Measurements from ENCODE around the gene NPLOC4. TPM values are rescaled to one million over a fixed set of nuclear protein-coding genes. Genes with fewer than 3 reads are reported as not detected.

NPLOC4 gene
- total and polyA plus RNA-seq, 2 of the 13 experiments (the other 11 are each of a cell fraction or from before 2014, with no cell fraction given) = 57.0 to 97.0 TPM

DNA sequence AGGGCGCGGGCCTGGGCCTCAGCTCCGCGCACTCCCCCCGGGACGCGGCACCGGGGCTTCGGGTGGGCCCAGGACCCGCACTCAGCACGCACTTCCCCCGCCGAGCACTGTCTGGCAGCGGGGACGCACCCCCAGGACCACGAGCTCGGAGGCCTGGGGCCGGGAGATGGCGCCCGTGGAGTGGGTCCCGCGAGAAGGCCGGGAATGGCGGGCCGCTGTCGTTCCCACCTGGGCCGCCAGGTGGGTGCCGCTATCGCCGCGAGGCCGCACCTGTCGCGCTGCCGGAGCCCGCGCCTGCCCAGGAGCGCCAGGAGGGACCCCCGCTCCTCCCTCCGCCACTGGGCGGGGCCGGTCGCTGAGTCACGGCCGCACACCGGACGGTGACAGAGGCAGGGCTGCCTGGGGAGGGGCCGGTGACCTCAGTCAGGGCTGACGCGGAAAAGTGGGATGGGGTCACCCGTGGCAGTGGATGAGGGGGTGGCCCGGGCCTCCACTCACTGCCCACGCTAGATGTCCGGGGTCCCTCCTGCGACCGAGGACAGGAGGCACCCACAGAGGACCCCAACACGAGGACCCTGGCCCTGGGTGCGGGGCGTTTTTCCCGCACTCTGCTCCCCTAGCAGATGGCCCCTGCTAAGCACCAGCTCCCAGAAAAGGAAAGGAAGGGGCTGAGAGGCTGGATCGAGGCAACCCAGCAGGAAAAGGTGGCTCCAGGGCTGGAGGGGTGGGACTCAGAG, 117.5 kb downstream of the NPLOC4 start (continued):
- TF ChIP-seq, protein P1, sequence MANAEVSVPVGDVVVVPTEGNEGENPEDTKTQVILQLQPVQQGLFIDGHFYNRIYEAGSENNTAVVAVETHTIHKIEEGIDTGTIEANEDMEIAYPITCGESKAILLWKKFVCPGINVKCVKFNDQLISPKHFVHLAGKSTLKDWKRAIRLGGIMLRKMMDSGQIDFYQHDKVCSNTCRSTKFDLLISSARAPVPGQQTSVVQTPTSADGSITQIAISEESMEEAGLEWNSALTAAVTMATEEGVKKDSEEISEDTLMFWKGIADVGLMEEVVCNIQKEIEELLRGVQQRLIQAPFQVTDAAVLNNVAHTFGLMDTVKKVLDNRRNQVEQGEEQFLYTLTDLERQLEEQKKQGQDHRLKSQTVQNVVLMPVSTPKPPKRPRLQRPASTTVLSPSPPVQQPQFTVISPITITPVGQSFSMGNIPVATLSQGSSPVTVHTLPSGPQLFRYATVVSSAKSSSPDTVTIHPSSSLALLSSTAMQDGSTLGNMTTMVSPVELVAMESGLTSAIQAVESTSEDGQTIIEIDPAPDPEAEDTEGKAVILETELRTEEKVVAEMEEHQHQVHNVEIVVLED (CRISPR knock-in tag; IDR thresholded peaks at IDR 0.05; ENCODE audit: borderline replicate concordance) = no peak
- TF ChIP-seq AGO2 (optimal IDR thresholded peaks at IDR 0.05; ENCODE audit: low read depth, low read length) = peak; percentile 54
- TF ChIP-seq SP1 (IDR thresholded peaks at IDR 0.05) = no peak
- TF ChIP-seq SP1 (CRISPR knock-in tag; IDR thresholded peaks at IDR 0.05) = peak; percentile 39; the same call in 1 of the 2 replicates
- TF ChIP-seq, protein P2, sequence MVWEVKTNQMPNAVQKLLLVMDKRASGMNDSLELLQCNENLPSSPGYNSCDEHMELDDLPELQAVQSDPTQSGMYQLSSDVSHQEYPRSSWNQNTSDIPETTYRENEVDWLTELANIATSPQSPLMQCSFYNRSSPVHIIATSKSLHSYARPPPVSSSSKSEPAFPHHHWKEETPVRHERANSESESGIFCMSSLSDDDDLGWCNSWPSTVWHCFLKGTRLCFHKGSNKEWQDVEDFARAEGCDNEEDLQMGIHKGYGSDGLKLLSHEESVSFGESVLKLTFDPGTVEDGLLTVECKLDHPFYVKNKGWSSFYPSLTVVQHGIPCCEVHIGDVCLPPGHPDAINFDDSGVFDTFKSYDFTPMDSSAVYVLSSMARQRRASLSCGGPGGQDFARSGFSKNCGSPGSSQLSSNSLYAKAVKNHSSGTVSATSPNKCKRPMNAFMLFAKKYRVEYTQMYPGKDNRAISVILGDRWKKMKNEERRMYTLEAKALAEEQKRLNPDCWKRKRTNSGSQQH (CRISPR knock-in tag; IDR thresholded peaks at IDR 0.05; ENCODE audit: low read depth) = 0 out of 2 replicates have a peak, but pooled peaks have one; percentile 10
- peak; percentile 47; the same call in 1 of the 2 replicates for TF ChIP-seq KDM3A (CRISPR knock-in tag; IDR thresholded peaks at IDR 0.05; ENCODE audit: low read depth)
- TF ChIP-seq CENPX (CRISPR knock-in tag; IDR thresholded peaks at IDR 0.05) = no peak
- TF ChIP-seq, protein P3, sequence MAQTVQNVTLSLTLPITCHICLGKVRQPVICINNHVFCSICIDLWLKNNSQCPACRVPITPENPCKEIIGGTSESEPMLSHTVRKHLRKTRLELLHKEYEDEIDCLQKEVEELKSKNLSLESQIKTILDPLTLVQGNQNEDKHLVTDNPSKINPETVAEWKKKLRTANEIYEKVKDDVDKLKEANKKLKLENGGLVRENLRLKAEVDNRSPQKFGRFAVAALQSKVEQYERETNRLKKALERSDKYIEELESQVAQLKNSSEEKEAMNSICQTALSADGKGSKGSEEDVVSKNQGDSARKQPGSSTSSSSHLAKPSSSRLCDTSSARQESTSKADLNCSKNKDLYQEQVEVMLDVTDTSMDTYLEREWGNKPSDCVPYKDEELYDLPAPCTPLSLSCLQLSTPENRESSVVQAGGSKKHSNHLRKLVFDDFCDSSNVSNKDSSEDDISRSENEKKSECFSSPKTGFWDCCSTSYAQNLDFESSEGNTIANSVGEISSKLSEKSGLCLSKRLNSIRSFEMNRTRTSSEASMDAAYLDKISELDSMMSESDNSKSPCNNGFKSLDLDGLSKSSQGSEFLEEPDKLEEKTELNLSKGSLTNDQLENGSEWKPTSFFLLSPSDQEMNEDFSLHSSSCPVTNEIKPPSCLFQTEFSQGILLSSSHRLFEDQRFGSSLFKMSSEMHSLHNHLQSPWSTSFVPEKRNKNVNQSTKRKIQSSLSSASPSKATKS (CRISPR knock-in tag; IDR thresholded peaks at IDR 0.05) = no peak
- TF ChIP-seq MED13 (CRISPR knock-in tag; IDR thresholded peaks at IDR 0.05) = no peak
- no peak for TF ChIP-seq ARID2 (CRISPR knock-in tag; IDR thresholded peaks at IDR 0.05; ENCODE audit: borderline replicate concordance)
- TF ChIP-seq, protein P4, sequence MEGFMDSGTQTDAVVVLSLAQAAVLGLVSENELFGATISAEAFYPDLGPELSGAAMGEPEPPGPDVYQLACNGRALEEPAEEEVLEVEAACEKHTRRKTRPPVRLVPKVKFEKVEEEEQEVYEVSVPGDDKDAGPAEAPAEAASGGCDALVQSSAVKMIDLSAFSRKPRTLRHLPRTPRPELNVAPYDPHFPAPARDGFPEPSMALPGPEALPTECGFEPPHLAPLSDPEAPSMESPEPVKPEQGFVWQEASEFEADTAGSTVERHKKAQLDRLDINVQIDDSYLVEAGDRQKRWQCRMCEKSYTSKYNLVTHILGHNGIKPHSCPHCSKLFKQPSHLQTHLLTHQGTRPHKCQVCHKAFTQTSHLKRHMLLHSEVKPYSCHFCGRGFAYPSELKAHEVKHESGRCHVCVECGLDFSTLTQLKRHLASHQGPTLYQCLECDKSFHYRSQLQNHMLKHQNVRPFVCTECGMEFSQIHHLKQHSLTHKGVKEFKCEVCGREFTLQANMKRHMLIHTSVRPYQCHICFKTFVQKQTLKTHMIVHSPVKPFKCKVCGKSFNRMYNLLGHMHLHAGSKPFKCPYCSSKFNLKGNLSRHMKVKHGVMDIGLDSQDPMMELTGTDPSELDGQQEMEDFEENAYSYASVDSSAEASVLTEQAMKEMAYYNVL (CRISPR knock-in tag; IDR thresholded peaks at IDR 0.05; ENCODE audit: borderline replicate concordance) = no peak
- peak; percentile 86 for TF ChIP-seq ZEB1 (IDR thresholded peaks at IDR 0.05; ENCODE audit: insufficient replicate concordance, low read depth)
- no peak for TF ChIP-seq KMT2B (CRISPR knock-in tag; IDR thresholded peaks at IDR 0.05)
- peak in 1 of 2 experiments; percentile 57; a peak in 1 of 4 replicates for TF ChIP-seq KLF16 (CRISPR knock-in tag; IDR thresholded peaks at IDR 0.05)
- no peak; the same call in 1 of the 2 replicates for TF ChIP-seq ESRRA (CRISPR knock-in tag; IDR thresholded peaks at IDR 0.05; ENCODE audit: low read depth)
- TF ChIP-seq ZBTB20 (CRISPR knock-in tag; IDR thresholded peaks at IDR 0.05; ENCODE audit: borderline replicate concordance, low read depth) = no peak
- TF ChIP-seq, protein P5, sequence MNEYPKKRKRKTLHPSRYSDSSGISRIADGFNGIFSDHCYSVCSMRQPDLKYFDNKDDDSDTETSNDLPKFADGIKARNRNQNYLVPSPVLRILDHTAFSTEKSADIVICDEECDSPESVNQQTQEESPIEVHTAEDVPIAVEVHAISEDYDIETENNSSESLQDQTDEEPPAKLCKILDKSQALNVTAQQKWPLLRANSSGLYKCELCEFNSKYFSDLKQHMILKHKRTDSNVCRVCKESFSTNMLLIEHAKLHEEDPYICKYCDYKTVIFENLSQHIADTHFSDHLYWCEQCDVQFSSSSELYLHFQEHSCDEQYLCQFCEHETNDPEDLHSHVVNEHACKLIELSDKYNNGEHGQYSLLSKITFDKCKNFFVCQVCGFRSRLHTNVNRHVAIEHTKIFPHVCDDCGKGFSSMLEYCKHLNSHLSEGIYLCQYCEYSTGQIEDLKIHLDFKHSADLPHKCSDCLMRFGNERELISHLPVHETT (CRISPR knock-in tag; conservative IDR thresholded peaks at IDR 0.05) = no peak
- TF ChIP-seq TP53 (CRISPR knock-in tag; conservative IDR thresholded peaks at IDR 0.05) = no peak
- TF ChIP-seq POLR2AphosphoS2 (IDR thresholded peaks at IDR 0.05; ENCODE audit: low read depth, low read length) = no peak

Data from HepG2 (cell line).